GM18498 (cell line): ENCODE results near the gene RAB19.
"Not testable (repeated sequence)": the region's sequence is repeated elsewhere in the genome, so short reads cannot be mapped to it uniquely, and the experiment has no call there.

ENCODE experiments used
- ATAC-seq: cut with Tn5 transposase; IDR thresholded peaks from one replicate; pipeline ENCODE4 v1.9.1; 2021; ENCODE audit warnings: mild to moderate bottlenecking, moderate library complexity; ENCODE audit not compliant: unreplicated experiment

The RAB19 gene

GRCh38 chr7:140453273-140453672 lies 49.4 kb downstream of the RAB19 start:
- ATAC-seq: no peak

- not testable (repeated sequence) for ATAC-seq
Observed at GRCh38 chr7:140453785-140454656, 50.2 kb downstream of the RAB19 start.

- no peak for ATAC-seq
Observed at GRCh38 chr7:140454657-140455015, 50.8 kb downstream of the RAB19 start.

GRCh38 chr7:140455743-140456142 lies 51.9 kb downstream of the RAB19 start:
- ATAC-seq: no peak

- no peak for ATAC-seq
Observed at GRCh38 chr7:140456551-140457051, 52.7 kb downstream of the RAB19 start.

GRCh38 chr7:140458201-140458600 lies 54.3 kb downstream of the RAB19 start:
- ATAC-seq: no peak

- ATAC-seq: no peak
Observed at GRCh38 chr7:140458916-140459315, 55.1 kb downstream of the RAB19 start.

- no peak for ATAC-seq
Observed at GRCh38 chr7:140463111-140463510, 59.3 kb downstream of the RAB19 start.

- no peak for ATAC-seq
Observed at GRCh38 chr7:140475747-140476333, 72.0 kb downstream of the RAB19 start.

GRCh38 chr7:140476698-140477261 lies 72.9 kb downstream of the RAB19 start:
- ATAC-seq: no peak
